Measurements from ENCODE around the gene TNF.

GRCh38 chr6:31614075-31614619 is 38.8 kb downstream of the TNF start:
- TF ChIP-seq CTCF (IDR thresholded peaks at IDR 0.05; ENCODE audit: insufficient read depth, low read depth, low read length) (no peak), EZH2 (IDR thresholded peaks at IDR 0.05; ENCODE audit: insufficient read depth, low read length) (no peak)

Measured in astrocyte (in vitro differentiated cells and primary cell).